ENCODE measurements around the gene SEMA3E.

SEMA3E gene

GRCh38 chr7:83337050-83337449 lies 311.9 kb downstream of the SEMA3E start:
- no peak for DNase-seq

- no peak for DNase-seq
Measured at GRCh38 chr7:83326223-83326622, 322.7 kb downstream of the SEMA3E start.

GRCh38 chr7:83325083-83325482 lies 323.9 kb downstream of the SEMA3E start:
- DNase-seq, result no peak

- DNase-seq, result no peak
Measured at GRCh38 chr7:83324596-83324995, 324.3 kb downstream of the SEMA3E start.

DNA sequence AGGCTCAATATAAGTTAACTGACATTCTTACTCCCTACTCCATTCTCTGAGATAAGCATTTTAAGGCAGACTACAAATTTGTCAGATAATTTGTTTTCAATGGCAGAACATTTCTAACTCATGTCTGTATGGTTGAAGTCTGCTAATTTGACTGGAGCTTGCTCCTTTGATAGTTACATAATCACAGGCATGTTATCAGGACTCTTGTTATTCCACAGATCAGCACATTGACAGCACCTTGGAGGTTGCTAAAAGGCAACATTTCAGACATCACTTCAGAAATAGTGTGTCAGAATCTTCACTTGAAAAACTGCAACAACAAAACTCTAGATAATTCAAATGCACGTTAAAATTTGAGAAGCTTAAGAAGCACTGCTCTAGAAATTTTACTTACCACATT lies 327.9 kb downstream of the SEMA3E start:
- no peak for DNase-seq

DNA sequence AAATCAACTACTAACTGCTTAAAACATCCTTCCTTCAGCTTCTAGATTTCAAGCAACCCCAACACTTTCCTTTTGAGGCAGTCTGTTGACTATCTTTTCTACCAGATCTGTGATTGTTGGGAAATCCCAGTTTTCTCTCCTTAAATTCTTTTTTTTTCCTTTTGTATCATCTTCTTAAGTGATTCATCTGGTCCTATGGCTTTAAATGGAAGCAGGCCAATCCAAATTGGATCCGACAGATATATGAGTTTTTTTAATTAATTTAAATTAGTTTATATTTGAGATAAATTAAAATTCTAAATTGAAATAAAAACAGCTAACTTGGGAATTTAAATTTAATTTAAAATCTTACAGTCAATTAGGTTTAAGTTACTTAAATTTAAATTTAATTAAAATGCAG lies 335.0 kb downstream of the SEMA3E start:
- DNase-seq, result no peak
